Effector CD4-positive, alpha-beta T cell (primary cell): Measurements from ENCODE around the gene UCK2.
"Not testable (repeated sequence)": the region's sequence is repeated elsewhere in the genome, so short reads cannot be mapped to it uniquely, and the experiment has no call there.

ENCODE experiments used
- DNase-seq: peaks from one replicate; pipeline ENCODE4 v3.0.0-alpha.2; 2020
- total RNA-seq: gene quantifications from one replicate; lab custom pipeline; 2026; lab: John Stamatoyannopoulos, UW

UCK2 gene
- total RNA-seq = 6.0 reads per million, percentile 23 among the genes with 10 or more reads in this experiment

DNA sequence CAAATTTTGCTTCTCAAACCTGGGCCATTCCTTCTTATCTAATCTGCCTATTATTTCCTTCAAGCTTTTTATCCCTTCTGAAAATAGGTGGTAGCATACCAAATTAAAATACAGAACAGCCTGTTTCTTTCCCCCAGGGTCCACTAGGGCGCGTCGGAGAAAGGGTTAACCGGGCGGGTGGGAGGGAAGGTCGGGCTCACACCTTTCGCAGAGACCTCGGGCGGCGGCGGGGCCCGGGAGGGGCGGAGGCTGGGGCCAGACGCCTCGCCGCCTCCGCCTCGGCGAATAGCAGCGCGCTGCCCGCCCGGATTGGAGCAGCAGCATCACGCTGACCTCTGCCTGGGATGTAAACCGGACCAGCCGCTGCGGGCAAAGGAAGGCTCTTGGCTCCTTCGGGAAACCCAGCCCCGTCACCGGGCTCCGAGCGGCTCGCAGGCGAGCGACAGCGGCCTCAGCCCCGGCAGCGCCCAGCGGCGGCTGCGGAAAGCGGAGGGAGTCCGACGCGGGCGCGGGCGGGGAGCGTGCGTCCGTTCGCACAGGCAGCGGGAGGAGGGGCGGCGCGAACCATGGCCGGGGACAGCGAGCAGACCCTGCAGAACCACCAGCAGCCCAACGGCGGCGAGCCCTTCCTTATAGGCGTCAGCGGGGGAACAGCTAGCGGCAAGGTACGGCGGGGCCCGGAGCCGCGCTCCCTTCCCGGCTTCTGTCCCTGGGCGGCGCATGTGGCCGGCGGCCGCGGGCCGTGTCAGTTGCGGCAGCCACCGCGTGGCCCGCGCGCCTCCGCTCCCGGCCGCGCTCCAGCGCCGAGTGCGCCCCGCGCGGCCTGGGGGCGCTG, at the start of gene UCK2:
Gene UCK2, plus strand, starts transcription at position 347 of the 835 bp plus-strand sequence. Its CDS starts 220 bp downstream, at position 567.
- DNase-seq = peak; percentile 16

DNA sequence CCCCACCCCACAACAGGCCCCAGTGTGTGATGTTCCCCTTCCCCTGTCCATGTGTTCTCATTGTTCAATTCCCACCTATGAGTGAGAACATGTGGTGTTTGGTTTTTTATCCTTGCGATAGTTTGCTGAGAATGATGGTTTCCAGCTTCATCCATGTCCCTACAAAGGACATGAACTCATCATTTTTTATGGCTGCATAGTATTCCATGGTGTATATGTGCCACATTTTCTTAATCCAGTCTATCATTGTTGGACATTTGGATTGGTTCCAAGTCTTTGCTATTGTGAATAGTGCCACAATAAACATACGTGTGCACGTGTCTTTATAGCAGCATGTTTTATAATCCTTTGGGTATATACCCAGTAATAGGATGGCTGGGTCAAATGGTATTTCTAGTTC, 49.2 kb upstream of the UCK2 start:
- DNase-seq = not testable (repeated sequence)

DNA sequence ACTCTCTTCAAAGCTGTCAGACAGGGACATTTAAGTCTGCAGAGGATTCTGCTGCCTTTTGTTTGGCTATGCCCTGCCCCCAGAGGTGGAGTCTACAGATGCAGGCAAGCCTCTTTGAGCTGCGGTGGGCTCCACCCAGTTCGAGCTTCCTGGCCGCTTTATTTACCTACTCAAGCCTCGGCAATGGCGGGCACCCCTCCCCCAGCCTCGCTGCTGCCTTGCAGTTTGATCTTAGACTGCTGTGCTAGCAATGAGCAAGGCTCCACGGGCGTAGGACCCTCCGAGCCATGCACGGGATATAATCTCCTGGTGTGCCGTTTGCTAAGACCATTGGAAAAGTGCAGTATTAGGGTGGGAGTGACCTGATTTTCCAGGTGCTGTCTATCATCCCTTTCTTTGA, 43.9 kb upstream of the UCK2 start:
- DNase-seq = not testable (repeated sequence)

DNA sequence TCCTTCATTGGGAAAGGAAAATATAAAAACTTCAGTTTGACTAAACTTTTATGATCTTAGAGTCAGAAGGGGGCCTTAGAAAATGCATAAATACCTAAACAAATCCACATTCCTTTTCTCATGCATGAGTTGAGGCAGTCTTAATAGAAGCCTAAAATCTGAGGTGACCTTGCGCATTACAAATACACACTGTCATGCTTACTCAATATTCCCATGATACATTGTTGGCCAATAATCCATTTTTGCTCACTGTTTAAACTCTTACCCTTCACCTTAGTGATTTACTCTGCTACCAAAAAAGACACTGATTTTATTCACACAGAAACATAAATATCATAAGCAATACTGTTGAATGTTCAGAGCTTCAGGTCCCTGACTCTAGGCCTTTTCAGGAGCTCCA, 39.7 kb upstream of the UCK2 start:
- DNase-seq = no peak

DNA sequence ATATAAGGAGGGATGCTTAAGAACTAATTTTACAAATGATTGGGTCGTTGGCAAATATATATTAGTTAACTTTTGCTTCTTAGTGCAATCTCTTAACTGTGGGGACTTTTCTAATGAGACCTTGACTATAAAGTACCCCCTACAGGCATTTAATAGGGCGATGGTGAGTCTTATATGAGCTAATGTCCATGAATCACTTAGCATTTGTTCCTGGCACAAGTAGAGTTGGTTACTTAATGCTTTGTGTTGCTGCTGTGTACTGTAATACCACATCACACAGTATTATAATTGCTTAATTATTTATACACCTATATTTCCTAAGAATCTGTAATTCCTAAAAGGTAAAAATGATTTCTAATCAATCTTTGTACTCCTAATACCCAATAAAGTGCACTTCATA, 33.5 kb upstream of the UCK2 start:
- DNase-seq = no peak

DNA sequence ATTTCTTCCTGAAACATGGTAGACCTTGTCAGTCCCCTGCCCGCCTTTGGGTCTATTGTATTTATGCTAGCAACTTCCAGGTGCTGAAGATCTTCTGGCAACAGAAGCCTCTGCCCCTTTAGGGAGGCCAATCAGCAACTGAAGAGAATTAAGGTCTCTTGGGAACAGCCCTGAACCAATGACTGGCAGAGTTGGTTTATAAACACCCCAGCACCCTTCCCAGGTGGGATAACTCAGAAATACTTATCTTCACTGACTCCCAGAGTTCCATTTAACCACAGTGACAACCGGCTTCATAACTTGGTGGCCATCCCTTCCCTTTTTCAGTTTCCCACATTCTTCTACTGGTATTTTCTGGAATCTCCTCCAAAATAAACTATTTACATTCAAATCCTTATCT, 31.5 kb upstream of the UCK2 start:
- DNase-seq = no peak

DNA sequence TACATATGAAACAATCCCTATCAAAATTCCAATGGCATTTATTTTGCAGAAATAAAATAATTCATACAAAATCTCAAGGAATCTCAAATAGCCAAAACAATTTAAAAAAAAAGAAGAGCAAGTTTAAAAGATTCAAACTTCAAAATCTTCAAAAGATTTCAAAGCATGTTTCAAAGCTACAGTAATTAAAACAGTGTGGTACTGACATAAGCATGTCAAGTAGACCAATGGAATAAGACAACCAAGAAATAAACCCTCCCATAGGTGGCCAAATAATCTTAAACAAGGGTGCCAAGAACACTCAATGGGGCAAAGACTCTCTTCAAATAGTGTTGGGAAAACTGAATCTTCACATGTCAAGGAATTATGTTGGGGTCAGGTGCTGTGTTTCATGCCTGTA, 28.0 kb upstream of the UCK2 start:
- no peak for DNase-seq

DNA sequence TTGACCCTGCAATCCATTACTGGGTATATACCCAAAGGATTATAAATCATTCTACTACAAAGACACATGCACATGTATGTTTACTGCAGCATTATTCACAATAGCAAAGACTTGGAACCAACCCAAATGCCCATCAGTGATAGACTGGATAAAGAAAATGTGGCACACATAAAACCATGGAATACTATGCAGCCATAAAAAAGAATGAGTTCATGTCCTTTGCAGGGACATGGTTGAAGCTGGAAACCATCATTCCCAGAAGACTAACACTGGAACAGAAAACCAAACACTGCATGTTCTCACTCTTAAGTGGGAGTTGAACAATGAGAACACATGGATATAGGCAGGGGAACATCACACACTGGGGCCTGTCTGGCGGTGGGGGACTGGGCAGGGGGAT, 22.9 kb upstream of the UCK2 start:
- DNase-seq = not testable (repeated sequence)

DNA sequence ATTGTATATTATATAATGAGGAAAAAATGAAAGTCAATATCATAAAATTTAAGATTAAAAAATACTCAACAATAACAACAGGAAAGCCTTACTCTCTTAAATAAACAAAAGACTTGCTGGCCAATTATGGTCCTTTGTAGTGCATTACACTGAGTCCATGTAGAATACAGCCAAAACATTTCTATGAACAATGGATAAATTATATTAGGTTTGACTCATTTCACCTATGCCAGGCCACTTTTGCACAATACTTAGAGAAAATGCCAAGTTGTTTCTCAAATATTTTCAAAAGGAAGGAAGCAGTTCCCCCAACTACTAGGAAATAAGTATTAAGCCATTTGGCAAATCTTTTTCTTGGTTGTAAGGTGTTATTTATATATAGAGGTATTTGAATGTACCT, 19.8 kb upstream of the UCK2 start:
- no peak for DNase-seq

DNA sequence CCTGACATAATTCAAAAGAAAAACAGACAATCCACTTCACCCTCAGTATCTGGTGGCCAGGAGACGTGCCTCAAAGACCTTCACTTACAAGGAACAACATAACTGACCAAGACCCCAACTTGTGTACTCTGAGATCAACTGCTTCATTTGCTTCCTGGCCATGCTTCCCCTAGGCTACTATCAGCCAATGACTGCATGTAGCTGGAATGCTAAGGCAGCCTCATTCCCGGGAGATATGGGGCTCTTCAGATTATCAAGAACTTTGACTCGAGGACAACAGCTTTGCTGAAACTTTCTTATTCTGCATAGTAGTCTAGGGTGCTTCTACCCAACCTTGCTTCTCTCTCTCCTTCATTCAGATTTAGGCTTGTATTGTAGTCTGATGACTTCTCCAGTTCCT, 11.7 kb upstream of the UCK2 start:
- DNase-seq = no peak

DNA sequence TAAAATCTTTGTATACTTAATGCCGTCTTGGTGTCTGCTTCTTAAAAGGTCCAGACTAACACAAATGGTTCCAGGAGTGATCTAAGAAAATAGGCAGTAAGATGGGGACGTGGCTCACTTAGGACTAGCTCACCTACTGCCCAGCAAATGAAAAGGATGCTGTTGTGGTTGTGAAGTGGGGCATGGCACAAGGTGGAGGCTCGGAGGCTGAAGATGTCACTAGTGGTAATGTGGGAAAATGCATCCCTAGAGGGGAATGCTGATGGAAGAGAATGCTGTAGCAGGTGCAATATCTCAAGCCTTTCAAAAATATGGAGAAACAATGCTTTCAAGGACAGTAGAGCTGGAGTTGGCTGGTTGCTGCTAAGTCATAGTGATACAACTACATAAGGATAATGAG, 11.3 kb upstream of the UCK2 start:
- DNase-seq = no peak

DNA sequence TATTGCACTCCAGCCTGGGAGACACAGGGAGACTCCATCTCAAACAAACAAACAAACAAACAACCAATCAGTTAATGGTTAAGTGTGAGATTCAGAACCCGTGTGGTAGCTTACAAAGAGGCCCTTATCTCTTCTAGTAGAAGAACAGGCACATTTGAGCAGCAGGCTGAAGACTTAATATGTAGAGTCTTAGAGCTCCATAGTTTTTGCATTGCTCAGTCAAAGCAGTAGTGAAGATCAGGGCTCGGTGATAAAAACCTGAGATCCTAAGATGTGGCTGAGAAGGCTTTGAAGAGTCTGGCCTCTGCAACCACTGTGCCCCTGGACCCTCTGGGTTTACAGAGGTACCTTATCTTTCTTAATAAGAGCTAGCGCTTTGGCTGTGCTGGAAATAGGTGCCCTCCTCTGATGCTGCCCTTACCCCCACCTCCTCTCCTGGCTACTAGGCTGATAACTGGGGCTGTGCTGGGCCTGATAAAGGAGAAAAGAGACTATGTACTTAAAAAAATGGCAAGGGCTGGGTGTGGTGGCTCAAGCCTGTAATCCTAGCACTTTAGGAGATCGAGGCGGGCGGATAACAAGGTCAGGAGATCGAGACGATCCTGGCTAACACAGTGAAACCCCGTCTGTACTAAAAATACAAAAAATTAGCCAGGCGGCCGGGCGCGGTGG, 10.5 kb upstream of the UCK2 start:
- DNase-seq = no peak

DNA sequence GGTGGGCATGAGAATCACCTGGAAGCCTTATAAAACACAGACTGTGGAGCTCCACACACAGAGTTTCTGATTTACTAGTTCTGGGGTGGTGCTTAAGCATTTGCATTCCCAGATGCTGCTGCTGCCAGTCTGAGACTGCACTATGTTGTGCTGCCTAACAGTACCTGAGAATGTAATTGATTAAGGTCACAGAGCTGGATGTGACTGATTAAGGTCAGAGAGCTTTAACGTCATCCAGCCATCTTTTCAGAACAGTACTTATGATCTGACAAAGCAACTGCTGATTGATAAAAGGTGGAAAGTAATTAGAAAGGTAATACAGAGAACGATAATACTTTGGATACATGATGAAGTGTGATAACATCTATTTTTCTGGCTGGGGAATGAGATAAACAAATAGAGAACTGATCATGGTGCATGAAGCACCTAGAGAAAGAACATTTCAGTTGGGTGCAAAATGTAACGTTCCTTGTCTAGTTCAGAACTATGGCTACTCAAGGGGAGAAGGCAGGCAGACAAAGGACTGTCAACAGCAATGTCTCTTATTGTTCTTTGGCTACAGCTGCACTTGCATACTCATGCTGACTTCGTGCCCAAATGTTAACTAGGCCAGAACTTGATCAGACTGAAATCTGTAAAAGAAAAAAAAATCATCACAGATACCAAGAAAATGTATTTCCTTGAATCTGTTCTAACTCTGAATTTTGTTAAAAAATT, 3.7 kb upstream of the UCK2 start:
- no peak for DNase-seq

DNA sequence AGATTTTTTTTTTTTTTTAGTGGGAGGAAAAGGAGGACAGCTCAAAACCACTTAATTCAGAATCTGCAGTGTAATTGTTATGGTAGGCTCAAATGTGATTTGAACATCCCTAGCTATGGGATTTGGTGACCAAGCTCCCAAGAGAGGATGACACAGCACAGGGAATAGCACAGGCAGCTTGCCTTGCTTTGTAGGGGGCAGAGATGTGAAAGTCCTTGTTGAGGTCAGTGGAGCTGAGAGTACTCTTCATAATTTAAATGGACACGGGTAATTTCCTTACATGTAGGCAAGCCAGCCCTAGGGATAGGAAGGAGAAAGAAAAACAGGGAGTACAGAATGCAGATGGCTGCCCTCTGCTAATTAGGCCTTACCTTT, 3.2 kb upstream of the UCK2 start:
- DNase-seq = no peak

DNA sequence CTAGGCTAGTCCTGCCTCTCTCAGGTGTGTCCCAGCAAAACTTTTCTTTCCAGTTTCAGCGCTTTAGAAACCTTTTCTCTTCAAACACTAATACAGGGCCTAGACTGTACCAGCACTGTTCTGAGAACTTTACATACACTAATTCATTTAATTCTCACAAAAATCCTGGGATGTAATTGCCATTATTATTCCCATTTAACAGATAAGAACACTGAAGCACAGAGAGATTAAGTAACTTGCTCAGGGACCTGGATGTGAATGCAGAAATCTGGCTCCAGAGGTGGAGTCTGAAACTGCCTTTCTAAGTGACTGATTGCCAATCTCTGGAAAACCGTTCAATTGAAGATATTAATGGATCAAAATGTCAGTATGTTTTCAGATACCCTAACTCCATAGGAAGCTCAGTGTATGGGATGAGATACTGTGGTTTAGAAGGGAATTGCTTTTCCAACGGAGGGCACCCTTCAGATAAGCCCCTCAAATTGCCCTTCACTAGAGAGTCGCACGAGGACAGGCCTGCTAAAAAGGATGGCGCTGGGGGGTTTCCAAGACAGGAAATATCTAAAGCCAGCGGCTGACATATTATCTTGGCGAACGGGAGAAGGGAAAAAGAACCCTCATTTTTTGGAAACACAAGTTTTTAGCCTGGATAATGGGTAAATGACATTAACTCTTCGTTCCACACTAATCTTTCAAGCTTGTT, 698 bp upstream of the UCK2 start:
- no peak for DNase-seq

DNA sequence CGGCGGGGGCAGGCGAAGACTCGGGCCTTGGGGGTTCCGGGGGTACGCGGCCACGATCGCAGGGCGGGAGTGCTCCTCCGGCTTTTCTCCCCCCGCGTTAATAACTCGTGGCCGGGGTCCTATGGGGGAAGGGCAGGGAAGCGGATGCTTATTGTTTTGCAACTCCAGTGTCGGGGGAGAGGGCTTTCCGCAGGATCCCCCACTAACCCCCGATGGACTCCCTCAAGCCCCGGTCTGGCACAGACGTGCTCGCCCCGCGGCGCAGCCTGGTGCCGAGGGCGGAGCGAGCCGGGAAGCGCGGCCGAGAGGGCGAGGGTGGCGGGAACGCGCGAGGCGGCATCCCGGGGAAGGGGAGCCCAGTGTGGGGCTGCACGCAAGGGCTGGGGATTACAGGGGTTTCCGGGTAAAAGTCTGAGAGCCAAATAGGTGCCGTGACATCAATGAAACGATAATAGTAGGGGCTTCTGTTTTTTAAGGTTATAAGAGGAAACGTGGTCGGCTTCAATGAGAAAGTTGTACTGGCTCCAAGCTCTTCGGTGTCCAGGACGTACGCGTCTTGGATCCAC, 772 bp downstream of the UCK2 start:
- DNase-seq = peak; percentile 7

DNA sequence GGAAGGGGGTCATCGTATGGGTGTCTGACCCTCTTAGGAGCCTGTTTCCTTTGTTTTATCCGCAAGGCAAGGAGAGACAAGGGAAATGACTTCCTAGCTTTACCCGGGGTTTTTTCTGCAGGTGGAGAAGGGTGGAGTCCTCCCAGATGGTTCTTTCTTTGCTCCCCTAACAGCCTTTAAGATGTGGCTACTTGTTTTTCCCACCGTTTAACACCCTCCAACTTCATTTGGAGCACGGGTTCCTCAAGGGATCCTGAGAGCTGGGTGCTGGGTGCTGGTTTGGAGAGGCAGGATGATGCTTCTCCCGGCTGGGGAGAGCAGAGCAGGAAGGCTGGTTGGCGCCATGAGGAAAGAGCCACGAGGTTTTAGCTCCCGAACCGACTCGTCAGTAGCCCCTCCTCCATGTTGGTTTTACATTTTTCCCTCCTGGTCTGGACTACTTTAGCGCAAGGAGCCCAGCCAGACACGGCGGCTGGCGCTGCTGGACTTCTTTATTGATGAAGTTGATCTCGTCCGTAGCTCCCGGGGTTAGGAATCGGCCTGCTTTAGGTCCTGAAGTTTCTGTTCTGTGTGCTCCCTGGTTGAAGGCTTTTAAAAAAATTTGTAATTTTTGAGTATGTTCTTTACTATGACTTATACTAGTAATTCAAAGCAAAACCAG, 1.4 kb downstream of the UCK2 start:
- no peak for DNase-seq

DNA sequence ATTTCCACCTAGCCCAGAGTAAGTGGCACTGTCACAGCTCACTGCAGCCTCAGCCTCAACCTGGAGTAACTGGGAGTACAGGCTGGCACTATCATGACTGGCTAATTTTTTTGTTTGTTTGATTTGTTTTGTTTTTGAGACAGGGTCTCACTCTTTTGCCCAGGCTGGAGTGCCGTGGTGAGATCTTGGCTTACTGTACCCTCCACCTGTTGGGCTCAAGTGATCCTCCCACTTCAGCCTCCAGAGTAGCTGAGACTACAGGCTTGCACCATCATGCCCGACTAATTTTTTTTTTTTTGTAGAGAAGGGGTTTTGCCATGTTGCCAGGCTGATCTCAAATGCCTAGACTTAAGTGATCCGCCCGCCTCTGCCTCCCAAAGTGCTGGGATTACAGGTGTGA, 2.5 kb downstream of the UCK2 start:
- DNase-seq = no peak

DNA sequence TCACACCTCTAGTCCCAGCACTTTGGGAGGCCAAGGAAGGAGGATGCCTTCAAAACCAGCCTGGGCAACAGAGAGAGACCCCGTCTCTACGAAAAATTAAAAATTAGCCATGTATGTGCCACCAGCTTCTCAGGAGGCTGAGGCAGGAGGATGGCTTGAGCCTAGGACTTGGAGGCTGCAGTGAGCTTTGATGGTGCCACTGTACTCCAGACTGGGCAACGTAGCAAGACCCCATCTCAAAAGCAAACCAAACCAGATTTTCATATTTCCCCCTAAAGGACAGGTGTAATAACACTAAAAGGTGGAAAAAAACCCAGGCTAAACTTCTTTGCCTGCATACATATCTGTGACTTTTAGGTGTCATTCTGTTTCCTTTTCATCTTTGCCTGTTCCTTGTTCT, 3.7 kb downstream of the UCK2 start:
- DNase-seq = no peak

DNA sequence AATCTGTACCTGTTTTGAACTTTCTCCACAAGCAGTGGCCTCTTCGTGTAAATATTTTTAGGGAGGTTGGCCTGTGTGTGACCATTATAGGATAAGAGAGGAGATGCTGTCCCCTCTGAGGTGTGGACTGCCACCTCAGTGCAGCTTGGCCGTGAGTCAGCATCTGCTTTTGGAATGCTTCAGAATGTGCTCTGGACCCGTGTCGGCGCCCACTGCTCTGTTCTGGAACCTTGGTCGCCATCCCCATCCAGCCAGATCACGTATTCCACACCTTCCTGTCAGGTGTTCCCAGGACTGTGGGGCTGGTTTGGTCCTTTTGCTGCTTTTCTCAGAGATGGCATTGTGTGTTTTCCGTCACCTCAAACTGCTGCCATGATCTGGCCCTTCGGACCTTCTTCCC, 5.5 kb downstream of the UCK2 start:
- no peak for DNase-seq

DNA sequence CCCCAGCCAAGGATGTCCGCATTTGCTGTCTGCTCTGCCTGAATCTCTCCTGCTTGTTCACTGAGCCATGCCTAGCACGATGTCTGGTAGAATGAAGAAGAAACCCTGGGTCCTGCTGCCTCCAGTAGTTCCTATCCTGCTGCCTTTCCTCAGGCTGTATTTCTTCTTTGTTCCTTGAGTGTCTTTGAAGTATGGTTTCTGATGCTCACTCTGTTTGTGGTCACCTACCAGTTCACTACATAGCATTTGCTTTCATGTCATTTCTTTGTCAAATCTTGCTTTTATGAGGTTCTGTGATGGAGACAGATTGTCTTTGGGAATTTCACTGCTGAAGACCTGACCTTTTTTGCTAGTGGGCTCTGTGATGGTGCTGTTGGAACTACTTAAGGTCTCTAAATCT, 5.9 kb downstream of the UCK2 start:
- no peak for DNase-seq

DNA sequence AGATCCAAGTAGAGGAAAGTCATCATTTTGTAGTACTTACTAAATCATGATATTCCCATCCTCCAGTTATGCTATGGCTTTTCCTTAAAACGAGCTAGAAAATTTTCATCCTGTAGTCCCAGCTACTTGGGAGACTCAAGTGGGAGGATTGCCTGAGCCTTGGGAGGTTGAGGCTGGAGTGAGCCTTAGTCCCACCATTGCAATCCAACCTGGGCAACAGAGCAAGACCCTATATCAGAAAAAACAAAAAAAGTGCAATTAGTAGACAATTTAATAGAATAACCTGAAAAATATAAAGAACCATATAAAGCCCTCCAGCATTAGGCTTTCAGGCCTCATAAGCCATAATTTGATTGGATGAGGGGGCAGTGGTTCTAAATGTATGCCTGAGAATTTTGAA, 6.8 kb downstream of the UCK2 start:
- DNase-seq = no peak
